Right lobe of liver (tissue), 4 donors: ENCODE results near the gene KRT38.
"Not testable (repeated sequence)": the region's sequence is repeated elsewhere in the genome, so short reads cannot be mapped to it uniquely, and the experiment has no call there.

Experiments used
- CTCF ChIP-seq, 4 donors: fragments of 200-600 bp in 3 of 4; fragments of 450-650 bp in 1 of 4; IDR thresholded peaks; one replicate each; pipeline versions ENCODE4 v1.5.1 to v1.8.0; 2016 to 2022; ENCODE audit warnings: antibody characterized with exemption in 4 of 4, mild to moderate bottlenecking in 2 of 4
- POLR2A ChIP-seq: fragments of 450-650 bp; IDR thresholded peaks from one replicate; pipeline ENCODE4 v1.6.1; 2017; ENCODE audit warnings: antibody characterized with exemption, mild to moderate bottlenecking
- donor health status: DM: no; HTN: no; CAD: no.
- donor health status: DM: no; HTN: no; CAD: no.
- donor health status: DM: no; HTN: yes; CAD: no.

- TF ChIP-seq CTCF (IDR thresholded peaks at IDR 0.05); POLR2A: not testable (repeated sequence)
Measured at GRCh38 chr17:41395044-41395443, 45.7 kb downstream of the KRT38 start.
